Measurements from ENCODE around the gene PAN2.

Gene PAN2

DNA sequence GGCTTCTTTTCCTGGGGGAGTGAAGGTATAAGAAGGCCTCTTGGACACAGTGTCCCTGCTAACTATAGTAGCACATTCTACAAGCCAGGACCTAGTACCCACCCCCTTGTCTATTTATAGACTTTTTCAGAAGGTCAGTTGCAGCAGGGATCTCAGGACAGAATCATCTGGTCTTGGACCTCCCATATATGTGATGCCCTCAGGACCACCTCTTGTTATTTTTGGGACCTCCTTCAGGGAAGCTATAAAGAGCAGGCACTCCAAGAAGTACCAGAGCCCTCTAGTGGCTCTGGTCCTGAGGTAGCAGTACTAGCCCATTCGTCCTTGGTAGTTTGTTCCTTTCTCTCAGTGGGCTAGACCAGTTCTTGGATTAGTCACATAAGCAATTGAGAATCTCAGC is 62.8 kb downstream of the PAN2 start:
- ATAC-seq (ENCODE audit: low read depth) (peak; percentile 40; the same call in 1 of the 3 replicates), DNase-seq (ENCODE audit: low spot score) (no peak)
- Histone ChIP-seq H3K27ac (ENCODE audit: poor library complexity, severe bottlenecking) (no peak overlapping the region), H3K4me1 (ENCODE audit: insufficient read depth, poor library complexity, severe bottlenecking) (no peaks in the 10 kb centered on the region), H3K4me3 (ENCODE audit: severe bottlenecking) (no peak overlapping the region), H3K36me3 (ENCODE audit: low read depth) (peaks cover 46% of the 10 kb centered on the region), H3K9me3 (ENCODE audit: severe bottlenecking) (no peaks in the 10 kb centered on the region), H3K27me3 (ENCODE audit: insufficient read depth, poor library complexity, severe bottlenecking) (no peaks in the 10 kb centered on the region)
- TF ChIP-seq, protein P1, sequence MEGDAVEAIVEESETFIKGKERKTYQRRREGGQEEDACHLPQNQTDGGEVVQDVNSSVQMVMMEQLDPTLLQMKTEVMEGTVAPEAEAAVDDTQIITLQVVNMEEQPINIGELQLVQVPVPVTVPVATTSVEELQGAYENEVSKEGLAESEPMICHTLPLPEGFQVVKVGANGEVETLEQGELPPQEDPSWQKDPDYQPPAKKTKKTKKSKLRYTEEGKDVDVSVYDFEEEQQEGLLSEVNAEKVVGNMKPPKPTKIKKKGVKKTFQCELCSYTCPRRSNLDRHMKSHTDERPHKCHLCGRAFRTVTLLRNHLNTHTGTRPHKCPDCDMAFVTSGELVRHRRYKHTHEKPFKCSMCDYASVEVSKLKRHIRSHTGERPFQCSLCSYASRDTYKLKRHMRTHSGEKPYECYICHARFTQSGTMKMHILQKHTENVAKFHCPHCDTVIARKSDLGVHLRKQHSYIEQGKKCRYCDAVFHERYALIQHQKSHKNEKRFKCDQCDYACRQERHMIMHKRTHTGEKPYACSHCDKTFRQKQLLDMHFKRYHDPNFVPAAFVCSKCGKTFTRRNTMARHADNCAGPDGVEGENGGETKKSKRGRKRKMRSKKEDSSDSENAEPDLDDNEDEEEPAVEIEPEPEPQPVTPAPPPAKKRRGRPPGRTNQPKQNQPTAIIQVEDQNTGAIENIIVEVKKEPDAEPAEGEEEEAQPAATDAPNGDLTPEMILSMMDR (IDR thresholded peaks at IDR 0.05; ENCODE audit: poor library complexity, severe bottlenecking), result peak; percentile 58

DNA sequence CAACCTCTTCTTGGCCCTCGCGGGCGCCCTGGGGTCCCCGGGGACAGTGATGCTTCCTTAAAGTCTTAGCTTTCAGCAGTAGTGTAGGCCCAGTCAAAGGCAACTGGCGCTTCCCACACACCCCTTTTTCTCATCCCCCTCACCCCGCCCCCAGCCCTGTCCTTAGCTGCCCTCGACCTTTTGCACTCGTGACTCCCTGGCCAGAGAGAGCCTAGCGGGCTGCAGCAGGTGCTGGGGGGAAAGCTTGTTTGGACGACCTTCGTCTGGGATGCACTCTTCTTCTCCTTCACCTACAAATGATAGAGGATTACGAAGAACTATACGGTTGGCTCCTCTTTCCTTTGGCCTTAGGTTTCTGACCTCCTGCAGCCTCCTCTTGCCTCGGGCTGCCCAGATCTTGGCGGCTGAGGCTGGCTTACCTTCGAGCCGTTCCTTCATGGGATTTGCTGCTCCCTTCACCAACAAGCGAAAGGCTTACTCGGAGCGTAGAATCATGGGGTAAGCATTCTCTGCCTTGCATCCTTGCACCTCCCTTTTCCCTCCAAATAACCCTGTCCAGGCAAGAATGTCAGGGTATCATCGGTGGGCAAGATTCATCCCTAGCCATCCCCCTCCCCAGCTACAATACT is 66.2 kb downstream of the PAN2 start:
- Histone ChIP-seq H3K4me1 (ENCODE audit: insufficient read depth, poor library complexity, severe bottlenecking) (peaks cover 4% of the 10 kb centered on the region), H3K27ac (ENCODE audit: poor library complexity, severe bottlenecking) (peak overlapping the region; percentile 46), H3K4me3 (ENCODE audit: severe bottlenecking) (peak overlapping the region; percentile 65), H3K9me3 (ENCODE audit: severe bottlenecking) (no peaks in the 10 kb centered on the region), H3K27me3 (ENCODE audit: insufficient read depth, poor library complexity, severe bottlenecking) (no peaks in the 10 kb centered on the region), H3K36me3 (ENCODE audit: low read depth) (peaks cover 14% of the 10 kb centered on the region)
- TF ChIP-seq, protein P1 (IDR thresholded peaks at IDR 0.05; ENCODE audit: poor library complexity, severe bottlenecking), result no peak
- DNase-seq (ENCODE audit: low spot score) (no peak), ATAC-seq (ENCODE audit: low read depth) (no peak)

DNA sequence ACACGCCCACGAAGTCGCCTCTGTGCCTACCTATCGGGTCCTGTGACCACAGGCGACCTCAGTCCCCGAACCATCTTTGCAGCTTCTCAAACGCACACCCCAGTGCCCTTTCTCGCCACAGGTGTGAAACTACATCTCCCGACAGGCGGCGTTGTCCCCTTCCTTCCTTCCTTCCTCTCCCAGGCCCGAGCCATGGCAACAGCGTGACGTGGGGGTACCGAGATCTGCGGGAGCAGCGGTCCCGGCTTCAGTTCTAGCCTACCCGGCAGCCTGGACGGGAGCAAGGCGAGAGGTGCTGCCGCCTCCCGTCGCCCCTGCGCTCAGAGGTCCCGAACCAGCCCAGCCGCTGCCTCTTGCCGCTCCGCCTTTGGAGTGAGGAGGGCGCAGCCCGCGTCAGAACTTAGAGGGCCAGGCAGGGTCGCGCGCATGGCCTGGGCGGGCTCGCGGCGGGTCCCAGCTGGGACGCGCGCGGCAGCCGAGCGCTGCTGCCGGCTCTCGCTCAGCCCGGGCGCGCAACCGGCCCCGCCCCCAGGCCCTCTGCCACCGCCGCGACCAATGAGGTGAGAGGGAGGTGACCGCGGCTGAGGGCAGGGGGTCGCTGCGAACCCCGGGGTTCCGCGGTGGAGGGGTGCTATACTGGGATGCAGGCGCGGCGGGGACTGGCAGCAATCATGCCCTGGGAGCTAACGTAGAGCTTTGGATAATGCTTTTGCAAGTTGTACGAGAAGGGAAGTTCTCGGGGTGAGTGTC is 66.9 kb downstream of the PAN2 start, which contains the start of gene COQ10A:
TSS of gene COQ10A (plus strand) at position 250 of the 750 bp plus-strand sequence. CDS start at position 427, 177 bp downstream.
- no peaks in the 10 kb centered on the region for H3K9me3 ChIP-seq (ENCODE audit: severe bottlenecking)

More for the DNA sequence above, 66.9 kb downstream of the PAN2 start, which contains the start of gene COQ10A:
- ATAC-seq (ENCODE audit: low read depth) (peak; percentile 83), DNase-seq (ENCODE audit: low spot score) (peak; percentile 85)
- H3K27me3 ChIP-seq (ENCODE audit: insufficient read depth, poor library complexity, severe bottlenecking), result no peaks in the 10 kb centered on the region
- TF ChIP-seq, protein P1 (IDR thresholded peaks at IDR 0.05; ENCODE audit: poor library complexity, severe bottlenecking), result peak; percentile 69
- H3K36me3 ChIP-seq (ENCODE audit: low read depth), result peaks cover 14% of the 10 kb centered on the region
- H3K4me3 ChIP-seq (ENCODE audit: severe bottlenecking), result peak within 1 kb of the TSS; percentile 65
- H3K27ac ChIP-seq (ENCODE audit: poor library complexity, severe bottlenecking), result peak within 1 kb of the TSS; percentile 46
- H3K4me1 ChIP-seq (ENCODE audit: insufficient read depth, poor library complexity, severe bottlenecking), result peaks cover 8% of the 10 kb centered on the region

All from RWPE2 (cell line).